SIG-M5 treated with dmso at 0.1 percent for 504 hours (cell line): ENCODE measurements around the gene SLCO2A1.
"Not testable (repeated sequence)": the region's sequence is repeated elsewhere in the genome, so short reads cannot be mapped to it uniquely, and the experiment has no call there.

Source experiments
- DNase-seq: peaks from one replicate; lab custom pipeline; 2025; ENCODE audit not compliant: unreplicated experiment; lab: John Stamatoyannopoulos, UW

SLCO2A1 gene

DNA sequence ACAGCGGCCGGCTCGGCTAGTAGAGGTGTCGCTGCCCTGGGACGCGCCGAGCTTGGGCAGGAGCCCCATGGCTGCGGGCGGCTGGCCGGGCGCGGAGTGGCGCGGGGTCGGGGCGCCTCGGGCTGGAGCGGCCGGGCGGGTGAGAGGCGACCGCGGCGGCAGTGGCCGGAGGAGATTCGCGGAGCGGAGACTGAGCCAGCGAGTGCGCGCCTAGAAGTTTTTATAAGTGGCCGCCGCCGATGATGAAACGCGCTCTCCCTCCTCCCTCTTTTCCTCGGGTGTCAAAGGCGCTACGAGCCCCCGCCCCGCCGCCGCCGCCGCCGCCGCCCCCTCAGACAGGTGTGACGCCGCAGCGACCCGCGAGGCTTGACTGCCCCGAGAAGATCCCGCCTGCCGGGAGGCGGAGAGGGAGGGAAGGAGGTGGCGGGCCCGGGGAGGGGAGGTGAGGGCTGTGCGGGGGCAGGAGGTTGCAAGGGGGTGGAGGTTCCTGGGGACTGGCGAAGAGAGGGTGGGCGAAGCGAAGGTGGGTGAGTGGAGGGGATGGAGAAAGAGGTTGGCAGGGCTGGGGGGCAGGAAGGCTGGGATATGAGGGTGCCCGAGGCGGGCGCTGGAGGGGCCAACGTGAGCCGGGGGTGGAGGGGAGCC is at the start of gene SLCO2A1:
Gene SLCO2A1, minus strand, starts transcription at position 192 of the 645 bp plus-strand sequence. Its CDS starts 123 bp downstream, at position 69.
- no peak for DNase-seq

GRCh38 chr3:134079111-134079547 is 49.4 kb upstream of the SLCO2A1 start:
- DNase-seq = no peak

- no peak for DNase-seq
Observed at GRCh38 chr3:134078169-134078831, 48.6 kb upstream of the SLCO2A1 start.

- DNase-seq = no peak
Observed at GRCh38 chr3:134077649-134078161, 48.0 kb upstream of the SLCO2A1 start.

DNA sequence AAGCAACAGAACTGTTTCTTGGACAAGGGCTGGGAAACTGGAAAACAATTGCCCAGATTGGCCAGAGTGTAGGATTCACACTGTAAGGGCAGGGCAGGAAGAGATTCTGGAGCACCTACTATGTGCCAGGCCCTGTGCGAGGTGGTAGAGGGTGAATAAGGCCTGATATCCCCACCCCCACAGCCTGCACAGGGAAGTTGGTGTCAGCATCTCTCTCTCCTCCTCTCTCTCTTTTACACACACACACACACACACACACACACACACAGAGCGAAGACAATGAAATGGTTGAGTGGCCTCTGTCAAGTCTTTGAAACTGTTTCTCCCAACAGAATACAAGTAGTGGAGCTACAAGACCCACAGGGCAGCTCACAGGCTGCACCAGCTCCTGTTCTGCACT is 47.1 kb upstream of the SLCO2A1 start:
- DNase-seq = no peak

- DNase-seq = no peak
Observed at GRCh38 chr3:134075846-134076245, 46.1 kb upstream of the SLCO2A1 start.

DNA sequence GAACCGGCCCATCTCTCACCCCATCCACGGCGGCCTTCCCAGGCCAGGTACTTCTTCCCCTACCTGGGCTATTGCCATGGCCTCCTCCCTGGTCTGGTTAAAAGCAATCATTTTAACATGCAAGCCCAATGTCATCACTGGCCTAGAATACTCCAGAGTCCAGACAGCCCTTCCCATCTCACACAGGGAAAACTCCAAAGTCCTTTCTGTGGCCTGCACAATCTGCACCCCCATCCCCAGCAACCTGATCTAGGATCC is 45.8 kb upstream of the SLCO2A1 start:
- no peak for DNase-seq

- no peak for DNase-seq
Observed at GRCh38 chr3:134074790-134075567, 45.3 kb upstream of the SLCO2A1 start.

DNA sequence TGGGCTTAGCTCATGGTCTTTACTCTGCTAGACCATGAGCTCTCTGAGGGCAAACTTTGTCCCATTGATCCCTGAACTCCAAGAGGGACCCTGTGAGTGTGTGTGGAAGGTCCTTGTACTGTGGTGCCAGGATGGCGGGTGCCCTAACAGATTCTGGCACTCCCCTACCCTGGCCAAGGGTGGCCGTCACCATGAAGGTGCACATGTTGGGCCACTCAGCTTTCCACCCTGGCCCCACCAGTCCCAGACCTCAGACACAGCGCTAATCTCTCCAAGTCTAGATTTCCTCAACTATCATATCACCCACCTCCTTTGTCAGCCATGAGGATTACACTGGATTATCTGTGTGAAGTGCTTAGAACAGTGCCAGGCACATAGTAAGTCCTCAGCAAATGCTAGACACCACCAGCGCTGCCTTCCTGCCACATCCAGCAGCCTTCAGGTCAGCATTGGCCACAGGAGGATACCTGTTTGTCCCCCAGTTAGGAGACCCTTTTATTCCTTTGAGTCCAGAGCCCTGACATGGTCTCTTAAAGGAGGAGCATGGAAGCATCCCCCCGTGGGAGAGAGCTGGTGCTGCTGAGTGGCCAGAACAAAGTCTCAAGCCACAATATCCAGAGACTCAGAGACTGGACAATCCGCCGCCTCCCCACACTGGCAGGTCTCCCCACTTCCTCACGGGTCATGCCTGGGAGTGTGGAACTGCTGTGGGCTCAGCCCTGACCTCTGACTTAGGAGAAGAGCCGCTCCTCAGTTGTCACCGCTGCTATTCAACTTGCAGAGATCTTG is 44.5 kb upstream of the SLCO2A1 start:
- no peak for DNase-seq

GRCh38 chr3:134073583-134073945 is 43.8 kb upstream of the SLCO2A1 start:
- DNase-seq = no peak

- DNase-seq = no peak
Observed at GRCh38 chr3:134072881-134073582, 43.3 kb upstream of the SLCO2A1 start.

- not testable (repeated sequence) for DNase-seq
Observed at GRCh38 chr3:134070281-134070680, 40.6 kb upstream of the SLCO2A1 start.

- DNase-seq = no peak
Observed at GRCh38 chr3:134068429-134068828, 38.7 kb upstream of the SLCO2A1 start.

- no peak for DNase-seq
Observed at GRCh38 chr3:134067531-134068161, 37.9 kb upstream of the SLCO2A1 start.

- no peak for DNase-seq
Observed at GRCh38 chr3:134066651-134067530, 37.2 kb upstream of the SLCO2A1 start.

DNA sequence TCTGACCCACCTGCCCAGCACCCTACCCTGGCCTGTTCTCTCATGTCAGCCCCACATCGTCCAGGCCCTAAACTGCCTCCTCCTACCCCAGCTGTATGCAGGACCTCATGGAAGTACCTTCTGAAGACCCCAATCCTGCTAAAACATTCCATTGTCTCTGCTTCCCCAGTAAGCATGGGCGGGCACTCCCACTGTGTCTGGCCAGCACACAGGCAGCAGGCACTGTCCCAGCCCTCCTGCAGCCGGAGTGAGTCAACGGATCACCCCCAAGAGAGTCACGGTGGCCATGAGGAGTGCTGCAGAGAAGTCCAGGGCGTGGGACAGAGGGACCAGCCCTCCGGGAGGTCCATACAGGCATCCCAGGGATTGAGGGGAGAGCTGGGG is 36.4 kb upstream of the SLCO2A1 start:
- no peak for DNase-seq

- no peak for DNase-seq
Observed at GRCh38 chr3:134065252-134066157, 35.8 kb upstream of the SLCO2A1 start.

DNA sequence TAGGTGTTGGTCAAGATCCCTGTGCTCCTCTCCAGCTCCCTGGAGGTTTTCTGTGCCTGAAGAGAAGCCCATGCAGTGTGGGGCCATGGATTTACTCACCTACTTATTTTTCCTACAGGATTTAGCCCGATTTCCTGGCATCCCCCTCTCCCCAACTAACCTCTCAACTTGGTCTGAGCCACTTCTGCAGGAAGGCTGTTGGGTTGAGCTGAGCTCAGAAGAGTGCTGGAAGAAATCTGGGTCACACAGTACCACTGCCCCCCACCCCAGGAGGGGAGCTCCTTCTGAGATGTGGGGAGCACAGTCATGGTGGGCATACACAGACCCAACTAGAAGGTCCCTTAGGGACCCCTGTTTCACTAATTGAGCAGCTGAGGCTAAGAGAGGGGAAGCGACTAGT is 34.4 kb upstream of the SLCO2A1 start:
- no peak for DNase-seq
